ENCODE measurements around the gene NSUN4.

- TF ChIP-seq POLR2A (IDR thresholded peaks at IDR 0.05; ENCODE audit: low read depth, low read length) (no peak), POLR2AphosphoS5 (IDR thresholded peaks at IDR 0.05; ENCODE audit: low read depth, low read length) (no peak), TAF1 (IDR thresholded peaks at IDR 0.05; ENCODE audit: borderline replicate concordance, low read depth, low read length) (no peak)
Observed at GRCh38 chr1:46335081-46335480, 5.5 kb upstream of the NSUN4 start.
